Progenitor cell of endocrine pancreas (in vitro differentiated cells): ENCODE results near the gene RND1. TPM values are rescaled to one million over a fixed set of nuclear protein-coding genes. Genes with fewer than 3 reads are reported as not detected.
"Not testable (repeated sequence)": the region's sequence is repeated elsewhere in the genome, so short reads cannot be mapped to it uniquely, and the experiment has no call there.

Experiments
- DNase-seq: peaks from one replicate; pipeline ENCODE4 v3.0.0; 2021; ENCODE audit warnings: low spot score; ENCODE audit not compliant: unreplicated experiment
- H3K27ac Mint-ChIP-seq: 2 replicates; pipeline ENCODE4 v1.8.0; 2021; ENCODE audit warnings: mild to moderate bottlenecking, moderate library complexity, mixed read lengths
- H3K27me3 Mint-ChIP-seq: 2 replicates; pipeline ENCODE4 v1.8.0; 2021; ENCODE audit warnings: mixed read lengths
- H3K36me3 Mint-ChIP-seq: 2 replicates; pipeline ENCODE4 v1.8.0; 2022; ENCODE audit warnings: mixed read lengths; ENCODE audit not compliant: insufficient read depth
- H3K4me1 Mint-ChIP-seq: 2 replicates; pipeline ENCODE4 v1.8.0; 2021; ENCODE audit warnings: low read depth, mixed read lengths
- H3K4me3 Mint-ChIP-seq: 2 replicates; pipeline ENCODE4 v1.8.0; 2021; ENCODE audit warnings: low read depth, mild to moderate bottlenecking, moderate library complexity, mixed read lengths
- H3K9me3 Mint-ChIP-seq: 2 replicates; pipeline ENCODE4 v1.8.0; 2021; ENCODE audit warnings: low read depth, mixed read lengths
- CTCF ChIP-seq: fragments of 200-600 bp; sonication (generic); IDR thresholded peaks from one replicate; pipeline ENCODE4 v1.5.0; 2021; ENCODE audit warnings: antibody characterized with exemption, mild to moderate bottlenecking; ENCODE audit not compliant: unreplicated experiment
- total RNA-seq: library from RNA; stranded (reverse); gene quantifications from 2 replicates; pipeline ENCODE4 v1.2.1, GENCODE V29; 2021

Gene RND1
- total RNA-seq, 1 donor from 2014 or later, result 12.5 TPM

- no peaks in the 10 kb centered on the region for H3K9me3 Mint-ChIP-seq
- no peak overlapping the region for H3K27ac Mint-ChIP-seq
- no peak for TF ChIP-seq CTCF
- DNase-seq, result no peak
- H3K36me3 Mint-ChIP-seq, result no peaks in the 10 kb centered on the region
- no peaks in the 10 kb centered on the region for H3K27me3 Mint-ChIP-seq
- peaks cover 23% of the 10 kb centered on the region for H3K4me1 Mint-ChIP-seq
- no peak overlapping the region for H3K4me3 Mint-ChIP-seq
Observed at GRCh38 chr12:48868451-48868850, 2.8 kb upstream of the RND1 start.

- Mint-ChIP-seq H3K36me3 (peaks cover 3% of the 10 kb centered on the region), H3K4me1 (peaks cover 27% of the 10 kb centered on the region), H3K4me3 (peak overlapping the region; percentile 89), H3K27me3 (no peaks in the 10 kb centered on the region), H3K9me3 (no peaks in the 10 kb centered on the region), H3K27ac (peak overlapping the region; percentile 93)
- DNase-seq, result no peak
- no peak for TF ChIP-seq CTCF
Observed at GRCh38 chr12:48866052-48866711, 512 bp upstream of the RND1 start.

- no peak overlapping the region for H3K27ac Mint-ChIP-seq
- TF ChIP-seq CTCF, result no peak
Observed at GRCh38 chr12:48863291-48863690, 2.4 kb downstream of the RND1 start.

GRCh38 chr12:48862760-48863159 is 2.9 kb downstream of the RND1 start:
- no peak for DNase-seq
- Mint-ChIP-seq H3K27me3 (no peaks in the 10 kb centered on the region), H3K4me1 (peaks cover 27% of the 10 kb centered on the region), H3K9me3 (no peaks in the 10 kb centered on the region), H3K27ac (no peak overlapping the region), H3K36me3 (peaks cover 9% of the 10 kb centered on the region), H3K4me3 (peak overlapping the region; percentile 11)
- no peak for TF ChIP-seq CTCF

More at GRCh38 chr12:48863291-48863690, 2.4 kb downstream of the RND1 start:
- H3K4me3 Mint-ChIP-seq, result peak overlapping the region; percentile 89
- DNase-seq, result no peak
- peaks cover 27% of the 10 kb centered on the region for H3K4me1 Mint-ChIP-seq
- H3K36me3 Mint-ChIP-seq, result peaks cover 8% of the 10 kb centered on the region
- no peaks in the 10 kb centered on the region for H3K27me3 Mint-ChIP-seq
- no peaks in the 10 kb centered on the region for H3K9me3 Mint-ChIP-seq

- TF ChIP-seq CTCF, result no peak
- H3K36me3 Mint-ChIP-seq, result peaks cover 9% of the 10 kb centered on the region
- no peaks in the 10 kb centered on the region for H3K27me3 Mint-ChIP-seq
- H3K27ac Mint-ChIP-seq, result no peak overlapping the region
- no peak for DNase-seq
- H3K9me3 Mint-ChIP-seq, result no peaks in the 10 kb centered on the region
- peaks cover 27% of the 10 kb centered on the region for H3K4me1 Mint-ChIP-seq
- H3K4me3 Mint-ChIP-seq, result no peak overlapping the region
Observed at GRCh38 chr12:48861111-48861510, 4.6 kb downstream of the RND1 start.

GRCh38 chr12:48860236-48860635 is 5.4 kb downstream of the RND1 start:
- H3K9me3 Mint-ChIP-seq, H3K27me3 Mint-ChIP-seq, H3K36me3 Mint-ChIP-seq, H3K4me3 Mint-ChIP-seq, H3K27ac Mint-ChIP-seq, DNase-seq: not testable (repeated sequence)
- H3K4me1 Mint-ChIP-seq, result peaks cover 21% of the 10 kb centered on the region
